ENCODE data around the gene INVS. TPM values are rescaled to one million over a fixed set of nuclear protein-coding genes. Genes with fewer than 3 reads are reported as not detected.

INVS gene
- total RNA-seq, 4 donors from 2014 or later: 5.5 to 13.9 (median 6.7) TPM

DNA sequence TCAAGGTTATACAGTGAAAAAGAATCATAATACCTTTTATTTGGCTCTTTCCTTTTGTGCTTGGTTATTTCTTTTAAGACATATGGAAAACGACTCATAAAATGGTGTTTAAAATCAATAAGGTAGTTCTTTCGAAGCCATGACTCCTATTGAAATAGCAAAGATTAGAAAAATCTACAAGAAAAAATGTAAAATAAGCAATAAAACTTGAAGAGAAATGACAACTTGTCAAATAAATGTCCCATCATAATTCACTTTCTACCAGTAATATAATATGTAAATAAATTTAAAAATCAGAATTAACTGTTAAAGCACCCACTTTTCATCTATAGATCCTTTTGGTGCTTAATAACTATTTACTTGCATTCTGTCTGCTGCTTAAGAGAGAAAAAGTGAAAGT is 241.2 kb downstream of the INVS start:
- no peak overlapping the region for H3K4me3 ChIP-seq
- intact Hi-C loops (cut with DNase I; ENCODE audit: low total_unique reads) (no loop called here), in situ Hi-C loops (cut with MboI; ENCODE audit: low sequenced_read_pairs in 4 of 4) (loop anchor here in 1 of 4 donors (25.0 kb wide), 1 partner anchor 1153 kb away; no protein-coding TSS in a partner anchor)
- no peak for TF ChIP-seq POLR2A (IDR thresholded peaks at IDR 0.05)
- TF ChIP-seq, protein P1, sequence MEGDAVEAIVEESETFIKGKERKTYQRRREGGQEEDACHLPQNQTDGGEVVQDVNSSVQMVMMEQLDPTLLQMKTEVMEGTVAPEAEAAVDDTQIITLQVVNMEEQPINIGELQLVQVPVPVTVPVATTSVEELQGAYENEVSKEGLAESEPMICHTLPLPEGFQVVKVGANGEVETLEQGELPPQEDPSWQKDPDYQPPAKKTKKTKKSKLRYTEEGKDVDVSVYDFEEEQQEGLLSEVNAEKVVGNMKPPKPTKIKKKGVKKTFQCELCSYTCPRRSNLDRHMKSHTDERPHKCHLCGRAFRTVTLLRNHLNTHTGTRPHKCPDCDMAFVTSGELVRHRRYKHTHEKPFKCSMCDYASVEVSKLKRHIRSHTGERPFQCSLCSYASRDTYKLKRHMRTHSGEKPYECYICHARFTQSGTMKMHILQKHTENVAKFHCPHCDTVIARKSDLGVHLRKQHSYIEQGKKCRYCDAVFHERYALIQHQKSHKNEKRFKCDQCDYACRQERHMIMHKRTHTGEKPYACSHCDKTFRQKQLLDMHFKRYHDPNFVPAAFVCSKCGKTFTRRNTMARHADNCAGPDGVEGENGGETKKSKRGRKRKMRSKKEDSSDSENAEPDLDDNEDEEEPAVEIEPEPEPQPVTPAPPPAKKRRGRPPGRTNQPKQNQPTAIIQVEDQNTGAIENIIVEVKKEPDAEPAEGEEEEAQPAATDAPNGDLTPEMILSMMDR (IDR thresholded peaks at IDR 0.05 in 4 of 5, conservative IDR thresholded peaks at IDR 0.05 in 1 of 5): no peak
- no peak for ATAC-seq
- no peaks in the 10 kb centered on the region for H3K27me3 ChIP-seq
- H3K36me3 ChIP-seq: peaks cover 0 to 4% of the 10 kb centered on the region in 2 donors
- H3K9me3 ChIP-seq: no peaks in the 10 kb centered on the region
- no peak for DNase-seq
- no peak overlapping the region for H3K27ac ChIP-seq
- H3K4me1 ChIP-seq: no peaks in the 10 kb centered on the region

GRCh38 chr9:100341889-100342288 is 242.8 kb downstream of the INVS start:
- H3K36me3 ChIP-seq: peaks cover 0 to 15% of the 10 kb centered on the region in 2 donors
- peaks cover 7 to 9% of the 10 kb centered on the region in 2 donors for H3K4me1 ChIP-seq
- ATAC-seq (no peak), DNase-seq (no peak)
- no peak for TF ChIP-seq POLR2A (IDR thresholded peaks at IDR 0.05)
- TF ChIP-seq, protein P1 (IDR thresholded peaks at IDR 0.05 in 4 of 5, conservative IDR thresholded peaks at IDR 0.05 in 1 of 5): no peak
- no peak overlapping the region for H3K27ac ChIP-seq
- H3K9me3 ChIP-seq: no peaks in the 10 kb centered on the region
- no peaks in the 10 kb centered on the region for H3K27me3 ChIP-seq
- in situ Hi-C loops (cut with MboI; ENCODE audit: low sequenced_read_pairs in 4 of 4): loop anchor here in 1 of 4 donors (25.0 kb wide), 1 partner anchor 1155 kb away; no protein-coding TSS in a partner anchor
- intact Hi-C loops (cut with DNase I; ENCODE audit: low total_unique reads): no loop called here
- H3K4me3 ChIP-seq: no peak overlapping the region

GRCh38 chr9:100346836-100347235 is 247.8 kb downstream of the INVS start:
- intact Hi-C loops (cut with DNase I; ENCODE audit: low total_unique reads): no loop called here
- Histone ChIP-seq H3K9me3 (no peaks in the 10 kb centered on the region), H3K4me1 (peaks cover 23 to 28% of the 10 kb centered on the region in 2 donors), H3K27me3 (no peaks in the 10 kb centered on the region), H3K27ac (peak overlapping the region in 3 of 4 donors; percentile 19 to 44 (median 29)), H3K36me3 (peaks cover 0 to 15% of the 10 kb centered on the region in 2 donors), H3K4me3 (no peak overlapping the region)
- in situ Hi-C loops (cut with MboI; ENCODE audit: low sequenced_read_pairs in 4 of 4): loop anchor here in 1 of 4 donors (25.0 kb wide), 1 partner anchor 1160 kb away; no protein-coding TSS in a partner anchor
- no peak for DNase-seq
- TF ChIP-seq, protein P1 (IDR thresholded peaks at IDR 0.05 in 4 of 5, conservative IDR thresholded peaks at IDR 0.05 in 1 of 5): no peak
- ATAC-seq: peak; percentile 41 to 73

DNA sequence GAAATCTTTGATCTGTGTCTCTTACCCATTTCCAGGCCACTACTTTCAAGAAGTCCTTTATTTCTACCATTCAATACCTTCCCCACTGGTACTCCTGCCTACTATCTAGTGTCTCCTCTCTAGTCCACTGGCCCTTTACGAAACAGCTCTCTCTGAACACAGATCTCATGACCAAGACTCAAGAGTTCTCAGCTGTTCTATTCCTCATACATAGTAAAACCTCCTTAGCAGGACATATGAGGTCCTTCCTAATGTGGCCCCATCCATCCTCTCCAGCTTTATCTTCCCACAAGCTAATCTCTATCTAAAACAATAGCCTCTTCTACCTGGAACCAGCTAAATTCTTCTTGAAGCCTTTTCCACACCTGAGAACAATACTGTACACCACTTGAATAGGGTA is 251.1 kb downstream of the INVS start:
- H3K9me3 ChIP-seq: no peaks in the 10 kb centered on the region
- DNase-seq (no peak), ATAC-seq (no peak)
- H3K27ac ChIP-seq: no peak overlapping the region
- TF ChIP-seq POLR2A (IDR thresholded peaks at IDR 0.05): no peak
- intact Hi-C loops (cut with DNase I; ENCODE audit: low total_unique reads): loop anchor here (5.0 to 10.0 kb wide), 5 partner anchors 135 to 1125 kb away; partner anchors contain the start of genes ALG2, CAVIN4, ERP44 and INVS
- H3K36me3 ChIP-seq: peaks cover 0 to 11% of the 10 kb centered on the region in 2 donors
- peaks cover 27 to 31% of the 10 kb centered on the region in 2 donors for H3K4me1 ChIP-seq
- in situ Hi-C loops (cut with MboI; ENCODE audit: low sequenced_read_pairs in 4 of 4): no loop called here
- no peaks in the 10 kb centered on the region for H3K27me3 ChIP-seq
- no peak overlapping the region for H3K4me3 ChIP-seq

Other genes starting within 250 kb of the INVS start
- gene STX17, start 192.6 kb upstream of the INVS start, total RNA-seq: 10 to 100 TPM; 25.3 to 34.4 (median 31.6) TPM
- gene ERP44, start 243 bp upstream of the INVS start, total RNA-seq: 10 to 100 TPM in 2 of 4 donors, 1 to 10 TPM in 2; 7.0 to 10.8 (median 9.7) TPM